ENCODE data around the gene ZBTB16. TPM values are rescaled to one million over a fixed set of nuclear protein-coding genes. Genes with fewer than 3 reads are reported as not detected.
A peak's percentile ranks its signal among the peaks of the same experiment; 100 is the strongest.

ZBTB16 gene
- total and polyA plus RNA-seq, 2 experiments from 2014 or later = 8.7 to 10.5 TPM

- no peak overlapping the region for H3K4me3 ChIP-seq
- no peaks in the 10 kb centered on the region for H3K27me3 ChIP-seq
- H3K27ac ChIP-seq = no peak overlapping the region
- DNase-seq (ENCODE audit: low read depth in 1 of 2, low spot score in 1 of 2) = no peak
- no peaks in the 10 kb centered on the region for H3K36me3 ChIP-seq
- no peak for TF ChIP-seq CTCF (IDR thresholded peaks at IDR 0.05; ENCODE audit: low read depth, low read length)
- peaks cover 44% of the 10 kb centered on the region for H3K4me1 ChIP-seq (ENCODE audit: low read depth)
- H3K9me3 ChIP-seq (ENCODE audit: low read depth) = no peaks in the 10 kb centered on the region
These were observed 141.7 kb downstream of the ZBTB16 start for GRCh38 chr11:114201219-114201618.

GRCh38 chr11:114202011-114202609, 142.6 kb downstream of the ZBTB16 start:
- no peak for DNase-seq (ENCODE audit: low read depth in 1 of 2, low spot score in 1 of 2)
- TF ChIP-seq CTCF (IDR thresholded peaks at IDR 0.05; ENCODE audit: low read depth, low read length) = no peak

GRCh38 chr11:114207096-114207495, 147.6 kb downstream of the ZBTB16 start:
- Histone ChIP-seq H3K4me3 (no peak overlapping the region), H3K36me3 (no peaks in the 10 kb centered on the region), H3K27ac (no peak overlapping the region), H3K9me3 (ENCODE audit: low read depth) (no peaks in the 10 kb centered on the region), H3K27me3 (no peaks in the 10 kb centered on the region), H3K4me1 (ENCODE audit: low read depth) (peaks cover 52% of the 10 kb centered on the region)
- TF ChIP-seq CTCF (IDR thresholded peaks at IDR 0.05; ENCODE audit: low read depth, low read length) = no peak
- no peak for DNase-seq (ENCODE audit: low read depth in 1 of 2, low spot score in 1 of 2)

More at GRCh38 chr11:114202011-114202609, 142.6 kb downstream of the ZBTB16 start:
- no peak overlapping the region for H3K4me3 ChIP-seq
- peaks cover 49% of the 10 kb centered on the region for H3K4me1 ChIP-seq (ENCODE audit: low read depth)
- no peaks in the 10 kb centered on the region for H3K36me3 ChIP-seq
- no peaks in the 10 kb centered on the region for H3K27me3 ChIP-seq
- no peaks in the 10 kb centered on the region for H3K9me3 ChIP-seq (ENCODE audit: low read depth)
- H3K27ac ChIP-seq = peak overlapping the region; percentile 64

GRCh38 chr11:114208377-114208776, 148.9 kb downstream of the ZBTB16 start:
- Histone ChIP-seq H3K4me3 (no peak overlapping the region), H3K9me3 (ENCODE audit: low read depth) (no peaks in the 10 kb centered on the region), H3K4me1 (ENCODE audit: low read depth) (peaks cover 55% of the 10 kb centered on the region), H3K27ac (no peak overlapping the region), H3K36me3 (no peaks in the 10 kb centered on the region), H3K27me3 (no peaks in the 10 kb centered on the region)
- no peak for DNase-seq (ENCODE audit: low read depth in 1 of 2, low spot score in 1 of 2)
- TF ChIP-seq CTCF (IDR thresholded peaks at IDR 0.05; ENCODE audit: low read depth, low read length) = no peak

- no peak for TF ChIP-seq CTCF (IDR thresholded peaks at IDR 0.05; ENCODE audit: low read depth, low read length)
- no peak overlapping the region for H3K4me3 ChIP-seq
- DNase-seq (ENCODE audit: low read depth in 1 of 2, low spot score in 1 of 2) = no peak
- no peaks in the 10 kb centered on the region for H3K9me3 ChIP-seq (ENCODE audit: low read depth)
- H3K27me3 ChIP-seq = no peaks in the 10 kb centered on the region
- no peak overlapping the region for H3K27ac ChIP-seq
- H3K36me3 ChIP-seq = no peaks in the 10 kb centered on the region
- H3K4me1 ChIP-seq (ENCODE audit: low read depth) = peaks cover 64% of the 10 kb centered on the region
These were observed 149.8 kb downstream of the ZBTB16 start for GRCh38 chr11:114209343-114209742.

Data from cardiac muscle cell (in vitro differentiated cells and primary cell).